Mucosa of rectum (tissue), 2 donors: ENCODE measurements around the gene CYP1A2.
"Not testable (repeated sequence)": the region's sequence is repeated elsewhere in the genome, so short reads cannot be mapped to it uniquely, and the experiment has no call there.

Source experiments
- H3K27ac ChIP-seq, 2 donors: one replicate each; pipeline ENCODE4 v1.7.0; 2013; ENCODE audit warnings: inconsistent platforms in 2 of 2, low read depth in 2 of 2, low read length in 2 of 2
- H3K27me3 ChIP-seq, 2 donors: one replicate each; pipeline ENCODE4 v1.7.0; 2013; ENCODE audit warnings: low read length in 2 of 2; ENCODE audit not compliant: control insufficient read depth in 2 of 2, insufficient read depth in 2 of 2
- H3K36me3 ChIP-seq, 2 donors: one replicate each; pipeline ENCODE4 v1.7.0; 2013; ENCODE audit warnings: low read length in 2 of 2; ENCODE audit not compliant: control insufficient read depth in 2 of 2, insufficient read depth in 2 of 2
- H3K4me1 ChIP-seq, 2 donors: one replicate each; pipeline ENCODE4 v1.7.0; 2013; ENCODE audit warnings: low read length in 2 of 2, mild to moderate bottlenecking in 1 of 2; ENCODE audit not compliant: control insufficient read depth in 2 of 2, insufficient read depth in 2 of 2
- H3K4me3 ChIP-seq, 2 donors: one replicate each; pipeline ENCODE4 v1.7.0; 2013; ENCODE audit warnings: low read length in 2 of 2
- H3K9ac ChIP-seq, 2 donors: one replicate each; pipeline ENCODE4 v1.7.0; 2013; ENCODE audit warnings: low read length in 2 of 2, low read depth in 1 of 2, mild to moderate bottlenecking in 1 of 2
- H3K9me3 ChIP-seq, 2 donors: one replicate each; pipeline ENCODE4 v1.7.0; 2013; ENCODE audit warnings: low read length in 2 of 2; ENCODE audit not compliant: control insufficient read depth in 2 of 2
- donor health status: healthy.
- donor health status: Normal muscosa, but diverticular disease.

CYP1A2 gene

GRCh38 chr15:74782259-74783071, 33.8 kb downstream of the CYP1A2 start:
- Histone ChIP-seq H3K9ac (peak overlapping the region; percentile 61 to 90), H3K27ac (peak overlapping the region; percentile 35 to 86), H3K9me3 (no peaks in the 10 kb centered on the region), H3K27me3 (no peaks in the 10 kb centered on the region), H3K4me3 (peak overlapping the region; percentile 67 to 90), H3K36me3 (peaks cover 6 to 7% of the 10 kb centered on the region in 2 donors), H3K4me1 (peaks cover 69 to 74% of the 10 kb centered on the region in 2 donors)

GRCh38 chr15:74783072-74783807, 34.6 kb downstream of the CYP1A2 start:
- Histone ChIP-seq H3K27ac (peak overlapping the region; percentile 35 to 86), H3K4me1 (peaks cover 69 to 74% of the 10 kb centered on the region in 2 donors), H3K36me3 (peaks cover 6 to 7% of the 10 kb centered on the region in 2 donors), H3K9ac (peak overlapping the region; percentile 61 to 90), H3K4me3 (peak overlapping the region; percentile 67 to 90), H3K9me3 (no peaks in the 10 kb centered on the region), H3K27me3 (no peaks in the 10 kb centered on the region)

- Histone ChIP-seq H3K9me3 (no peaks in the 10 kb centered on the region), H3K36me3 (peaks cover 6 to 7% of the 10 kb centered on the region in 2 donors), H3K4me3 (peak overlapping the region; percentile 67 to 90), H3K27me3 (no peaks in the 10 kb centered on the region), H3K9ac (peak overlapping the region; percentile 61 to 90), H3K4me1 (peaks cover 69 to 75% of the 10 kb centered on the region in 2 donors), H3K27ac (peak overlapping the region; percentile 35 to 86)
Measured at GRCh38 chr15:74783808-74784175, 35.1 kb downstream of the CYP1A2 start.

- H3K27me3 ChIP-seq: no peaks in the 10 kb centered on the region
- peak overlapping the region; percentile 6 to 90 for H3K9ac ChIP-seq
- peaks cover 6 to 7% of the 10 kb centered on the region in 2 donors for H3K36me3 ChIP-seq
- peaks cover 75 to 77% of the 10 kb centered on the region in 2 donors for H3K4me1 ChIP-seq
- no peaks in the 10 kb centered on the region for H3K9me3 ChIP-seq
- peak overlapping the region; percentile 24 to 90 for H3K4me3 ChIP-seq
- H3K27ac ChIP-seq: peak overlapping the region; percentile 67 to 86
Measured at GRCh38 chr15:74784426-74785193, 36.0 kb downstream of the CYP1A2 start.

GRCh38 chr15:74785194-74786032, 36.8 kb downstream of the CYP1A2 start:
- peak overlapping the region; percentile 42 to 70 for H3K9ac ChIP-seq
- peak overlapping the region; percentile 31 to 90 for H3K4me3 ChIP-seq
- H3K27ac ChIP-seq: peak overlapping the region; percentile 67 to 86

GRCh38 chr15:74786081-74786480, 37.4 kb downstream of the CYP1A2 start:
- Histone ChIP-seq H3K9ac (peak overlapping the region; percentile 16 to 20), H3K4me3 (peak overlapping the region in 1 of 2 donors; percentile 60), H3K27ac (peak overlapping the region; percentile 79 to 86), H3K4me1 (peaks cover 76 to 79% of the 10 kb centered on the region in 2 donors)
- not testable (repeated sequence) for H3K9me3 ChIP-seq, H3K27me3 ChIP-seq, H3K36me3 ChIP-seq

More at GRCh38 chr15:74785194-74786032, 36.8 kb downstream of the CYP1A2 start:
- H3K4me1 ChIP-seq: peaks cover 77 to 79% of the 10 kb centered on the region in 2 donors
- no peaks in the 10 kb centered on the region for H3K9me3 ChIP-seq
- H3K36me3 ChIP-seq: peaks cover 6 to 7% of the 10 kb centered on the region in 2 donors
- H3K27me3 ChIP-seq: no peaks in the 10 kb centered on the region

- peak overlapping the region in 1 of 2 donors; percentile 60 for H3K4me3 ChIP-seq
Measured at GRCh38 chr15:74786551-74787165, 38.0 kb downstream of the CYP1A2 start.

GRCh38 chr15:74787251-74788041, 38.8 kb downstream of the CYP1A2 start:
- peak overlapping the region in 1 of 2 donors; percentile 60 for H3K4me3 ChIP-seq
- H3K27ac ChIP-seq: peak overlapping the region; percentile 79 to 86
- no peaks in the 10 kb centered on the region for H3K27me3 ChIP-seq
- H3K4me1 ChIP-seq: peaks cover 80 to 82% of the 10 kb centered on the region in 2 donors
- H3K9ac ChIP-seq: peak overlapping the region; percentile 30 to 76
- H3K9me3 ChIP-seq: no peaks in the 10 kb centered on the region
- peaks cover 7 to 12% of the 10 kb centered on the region in 2 donors for H3K36me3 ChIP-seq

More at GRCh38 chr15:74786551-74787165, 38.0 kb downstream of the CYP1A2 start:
- Histone ChIP-seq H3K9ac (peak overlapping the region; percentile 16 to 20), H3K4me1 (peaks cover 74 to 75% of the 10 kb centered on the region in 2 donors), H3K27me3 (no peaks in the 10 kb centered on the region), H3K9me3 (no peaks in the 10 kb centered on the region), H3K27ac (peak overlapping the region; percentile 79 to 86), H3K36me3 (peaks cover 6 to 7% of the 10 kb centered on the region in 2 donors)
